DOHH2 (cell line): ENCODE measurements around the gene DZIP1.

Source experiments
- H3F3A ChIP-seq: fragments of 200-600 bp; sonication (generic), shearing (Covaris generic); 2 replicates; pipeline ENCODE4 v1.6.0; 2016; ENCODE audit warnings: antibody characterized with exemption, mild to moderate bottlenecking; ENCODE audit not compliant: control insufficient read depth, insufficient read depth
- H3K27ac ChIP-seq: fragments of 200-600 bp; sonication (generic); 2 replicates; pipeline ENCODE4 v1.5.1; 2014; ENCODE audit warnings: low read depth, mild to moderate bottlenecking, low read length, moderate library complexity
- H3K27me3 ChIP-seq: fragments of 200-600 bp; sonication (generic); 2 replicates; pipeline ENCODE4 v1.6.1; 2014; ENCODE audit warnings: mild to moderate bottlenecking, low read length, mixed read lengths; ENCODE audit not compliant: control insufficient read depth
- H3K36me3 ChIP-seq: fragments of 200-600 bp; sonication (generic); 2 replicates; pipeline ENCODE4 v1.6.1; 2014; ENCODE audit warnings: mild to moderate bottlenecking, low read length, moderate library complexity, mixed read lengths; ENCODE audit not compliant: control insufficient read depth
- H3K4me1 ChIP-seq: fragments of 200-600 bp; sonication (generic); 2 replicates; pipeline ENCODE4 v1.6.1; 2014; ENCODE audit warnings: mild to moderate bottlenecking, low read length, mixed read lengths; ENCODE audit not compliant: control insufficient read depth
- H3K4me2 ChIP-seq: fragments of 200-600 bp; sonication (generic); 2 replicates; pipeline ENCODE4 v1.6.0; 2014; ENCODE audit warnings: mild to moderate bottlenecking, low read length, moderate library complexity
- H3K4me3 ChIP-seq: fragments of 200-600 bp; sonication (generic); 2 replicates; pipeline ENCODE4 v1.5.1; 2014; ENCODE audit warnings: mild to moderate bottlenecking, low read length, mixed read lengths
- H3K79me2 ChIP-seq: fragments of 200-600 bp; sonication (generic); 2 replicates; pipeline ENCODE4 v1.6.1; 2014; ENCODE audit warnings: mild to moderate bottlenecking, low read length, mixed read lengths; ENCODE audit not compliant: control insufficient read depth
- H3K9me2 ChIP-seq: fragments of 200-600 bp; sonication (generic); replicated peaks from 2 replicates; pipeline ENCODE4 v1.6.1; 2014; ENCODE audit warnings: mild to moderate bottlenecking, low read length, mixed read lengths; ENCODE audit not compliant: control insufficient read depth
- H3K9me3 ChIP-seq: fragments of 200-600 bp; sonication (generic); 2 replicates; pipeline ENCODE4 v1.6.1; 2014; ENCODE audit warnings: antibody characterized with exemption, low read length, mixed read lengths; ENCODE audit not compliant: control insufficient read depth, insufficient read depth
- H4K20me1 ChIP-seq: fragments of 200-600 bp; sonication (generic); 2 replicates; pipeline ENCODE4 v1.6.0; 2014; ENCODE audit warnings: low read depth, mild to moderate bottlenecking, antibody characterized with exemption, low read length, moderate library complexity; ENCODE audit not compliant: control insufficient read depth, insufficient read depth
- CTCF ChIP-seq: fragments of 200-600 bp; sonication (generic); IDR thresholded peaks from one replicate; pipeline ENCODE4 v1.5.1; 2014; ENCODE audit warnings: antibody characterized with exemption, mild to moderate bottlenecking, low read depth, low read length; ENCODE audit not compliant: poor library complexity, severe bottlenecking
- EZH2phosphoT487 ChIP-seq: fragments of 200-600 bp; sonication (generic); IDR thresholded peaks from 2 replicates; pipeline ENCODE4 v1.6.1; 2017; ENCODE audit warnings: borderline replicate concordance, mild to moderate bottlenecking, antibody characterized with exemption, low read length, moderate library complexity, mixed read lengths

The DZIP1 gene

GRCh38 chr13:95564733-95565291 is 79.7 kb downstream of the DZIP1 start:
- Histone ChIP-seq H3K27me3 (peaks cover 4% of the 10 kb centered on the region; the same call in 1 of the 2 replicates), H3K4me1 (no peaks in the 10 kb centered on the region), H3K9me2 (no peaks in the 10 kb centered on the region), H4K20me1 (no peaks in the 10 kb centered on the region), H3K4me3 (no peak overlapping the region), H3K4me2 (no peak overlapping the region), H3F3A (no peaks in the 10 kb centered on the region), H3K79me2 (no peaks in the 10 kb centered on the region), H3K9me3 (no peaks in the 10 kb centered on the region), H3K36me3 (no peaks in the 10 kb centered on the region), H3K27ac (no peak overlapping the region)
- TF ChIP-seq EZH2phosphoT487 (no peak), CTCF (no peak)

- Histone ChIP-seq H3K4me3 (no peak overlapping the region), H3K9me2 (no peaks in the 10 kb centered on the region), H3K4me2 (no peak overlapping the region), H4K20me1 (no peaks in the 10 kb centered on the region), H3K36me3 (no peaks in the 10 kb centered on the region), H3K27ac (no peak overlapping the region), H3K27me3 (peaks cover 4% of the 10 kb centered on the region; the same call in 1 of the 2 replicates), H3K4me1 (no peaks in the 10 kb centered on the region), H3K9me3 (no peaks in the 10 kb centered on the region), H3K79me2 (no peaks in the 10 kb centered on the region), H3F3A (no peaks in the 10 kb centered on the region)
- TF ChIP-seq EZH2phosphoT487 (no peak), CTCF (no peak)
Observed at GRCh38 chr13:95564091-95564490, 80.4 kb downstream of the DZIP1 start.

GRCh38 chr13:95560387-95560786 is 84.1 kb downstream of the DZIP1 start:
- H3K4me3 ChIP-seq = no peak overlapping the region
- no peak overlapping the region for H3K27ac ChIP-seq
- H4K20me1 ChIP-seq = no peaks in the 10 kb centered on the region
- H3K4me1 ChIP-seq = no peaks in the 10 kb centered on the region
- no peak overlapping the region for H3K4me2 ChIP-seq
- no peaks in the 10 kb centered on the region for H3K9me2 ChIP-seq
- peaks cover 4% of the 10 kb centered on the region; the same call in 1 of the 2 replicates for H3K27me3 ChIP-seq
- H3F3A ChIP-seq = no peaks in the 10 kb centered on the region
- no peaks in the 10 kb centered on the region for H3K36me3 ChIP-seq
- TF ChIP-seq EZH2phosphoT487 (no peak), CTCF (no peak)
- no peaks in the 10 kb centered on the region for H3K9me3 ChIP-seq
- H3K79me2 ChIP-seq = no peaks in the 10 kb centered on the region

GRCh38 chr13:95559100-95559499 is 85.4 kb downstream of the DZIP1 start:
- Histone ChIP-seq H3K36me3 (no peaks in the 10 kb centered on the region), H3K9me2 (no peaks in the 10 kb centered on the region), H3K27ac (no peak overlapping the region), H3K4me1 (no peaks in the 10 kb centered on the region), H3K9me3 (no peaks in the 10 kb centered on the region), H3K4me3 (no peak overlapping the region), H3K4me2 (no peak overlapping the region), H4K20me1 (no peaks in the 10 kb centered on the region), H3K27me3 (peaks cover 7% of the 10 kb centered on the region; the same call in 1 of the 2 replicates), H3F3A (no peaks in the 10 kb centered on the region), H3K79me2 (no peaks in the 10 kb centered on the region)
- TF ChIP-seq CTCF (no peak), EZH2phosphoT487 (no peak)
